B cell (primary cell): Measurements from ENCODE around the gene TMEM126A.

ENCODE experiments used
- EZH2 ChIP-seq: IDR thresholded peaks from 2 replicates; pipeline ENCODE4 v1.6.1; 2012; ENCODE audit warnings: borderline replicate concordance, low read depth, mild to moderate bottlenecking, moderate library complexity, low read length; ENCODE audit not compliant: insufficient read depth, poor library complexity, severe bottlenecking
- TF ChIP-seq, protein P1 (sequence below): fragments of 200-600 bp; IDR thresholded peaks from one replicate; pipeline ENCODE4 v1.8.0; 2022; ENCODE audit warnings: antibody characterized with exemption, mild to moderate bottlenecking

DNA sequence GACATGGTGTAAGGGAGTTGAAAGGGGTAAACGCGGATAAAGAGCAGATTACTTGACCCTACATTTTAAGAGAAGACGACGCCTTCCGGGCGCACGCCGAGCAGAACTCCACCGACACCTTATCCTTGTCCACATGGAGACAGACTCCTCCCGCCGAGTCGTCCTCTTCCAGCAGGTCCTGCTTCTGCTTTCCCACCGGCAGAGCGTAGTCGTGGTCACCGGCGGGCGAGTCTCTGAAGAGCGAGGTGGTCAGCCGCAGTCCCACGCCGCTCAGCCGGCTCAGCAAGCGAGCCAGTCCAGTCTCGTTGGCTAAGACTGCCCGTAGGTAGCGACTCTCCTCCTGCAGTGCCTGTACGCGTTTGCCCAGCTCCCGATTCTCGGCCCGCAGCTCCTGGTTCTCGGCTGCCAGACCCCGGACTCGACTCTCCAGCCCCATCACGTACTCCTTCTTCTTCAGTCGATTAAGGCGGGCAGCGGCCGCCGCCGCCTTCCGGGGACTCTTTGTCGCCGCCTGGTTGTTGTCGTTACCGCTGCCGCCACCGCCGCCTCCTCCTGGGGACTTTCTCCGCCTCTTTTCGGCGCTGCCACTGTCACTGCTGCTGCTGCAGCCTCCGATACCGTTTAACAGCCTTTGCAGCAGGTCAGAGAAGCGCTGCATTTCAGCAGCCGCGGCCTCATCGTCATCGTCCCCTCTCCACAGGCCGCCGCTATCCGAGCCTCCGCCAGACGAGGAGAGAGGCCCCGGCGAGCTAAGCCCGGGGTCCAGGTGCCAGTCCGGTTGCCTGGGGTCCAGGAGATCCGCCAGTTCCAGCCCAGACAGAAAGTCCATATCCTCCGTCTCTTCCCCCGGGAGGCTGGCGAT, 16.2 kb downstream of the TMEM126A start:
- TF ChIP-seq, protein P1, sequence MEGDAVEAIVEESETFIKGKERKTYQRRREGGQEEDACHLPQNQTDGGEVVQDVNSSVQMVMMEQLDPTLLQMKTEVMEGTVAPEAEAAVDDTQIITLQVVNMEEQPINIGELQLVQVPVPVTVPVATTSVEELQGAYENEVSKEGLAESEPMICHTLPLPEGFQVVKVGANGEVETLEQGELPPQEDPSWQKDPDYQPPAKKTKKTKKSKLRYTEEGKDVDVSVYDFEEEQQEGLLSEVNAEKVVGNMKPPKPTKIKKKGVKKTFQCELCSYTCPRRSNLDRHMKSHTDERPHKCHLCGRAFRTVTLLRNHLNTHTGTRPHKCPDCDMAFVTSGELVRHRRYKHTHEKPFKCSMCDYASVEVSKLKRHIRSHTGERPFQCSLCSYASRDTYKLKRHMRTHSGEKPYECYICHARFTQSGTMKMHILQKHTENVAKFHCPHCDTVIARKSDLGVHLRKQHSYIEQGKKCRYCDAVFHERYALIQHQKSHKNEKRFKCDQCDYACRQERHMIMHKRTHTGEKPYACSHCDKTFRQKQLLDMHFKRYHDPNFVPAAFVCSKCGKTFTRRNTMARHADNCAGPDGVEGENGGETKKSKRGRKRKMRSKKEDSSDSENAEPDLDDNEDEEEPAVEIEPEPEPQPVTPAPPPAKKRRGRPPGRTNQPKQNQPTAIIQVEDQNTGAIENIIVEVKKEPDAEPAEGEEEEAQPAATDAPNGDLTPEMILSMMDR, result peak; percentile 77
- TF ChIP-seq EZH2, result no peak
